Fibroblast of lung (primary cell): ENCODE measurements around the gene PKP3. TPM values are rescaled to one million over a fixed set of nuclear protein-coding genes. Genes with fewer than 3 reads are reported as not detected.

ENCODE experiments used
- DNase-seq, 2 donors: peaks; one replicate each; pipeline versions ENCODE4 v3.0.0 to v3.0.0-alpha.2; 2010; ENCODE audit warnings: low read depth in 2 of 2
- H2AFZ ChIP-seq: 2 replicates; pipeline ENCODE4 v1.5.1; 2012; ENCODE audit warnings: low read length, control low read depth, inconsistent platforms
- H3K27ac ChIP-seq: 2 replicates; pipeline ENCODE4 v1.5.1; 2011; ENCODE audit warnings: low read length, control low read depth; ENCODE audit not compliant: insufficient read depth
- H3K27me3 ChIP-seq: 2 replicates; pipeline ENCODE4 v1.5.1; 2011; ENCODE audit warnings: mild to moderate bottlenecking, low read length; ENCODE audit not compliant: control insufficient read depth, insufficient read depth
- H3K36me3 ChIP-seq: 2 replicates; pipeline ENCODE4 v1.5.1; 2011; ENCODE audit warnings: low read length; ENCODE audit not compliant: control insufficient read depth, insufficient read depth
- H3K4me1 ChIP-seq: 2 replicates; pipeline ENCODE4 v1.5.1; 2011; ENCODE audit warnings: low read length; ENCODE audit not compliant: control insufficient read depth, insufficient read depth; ENCODE audit errors: extremely low read depth
- H3K4me2 ChIP-seq: 2 replicates; pipeline ENCODE4 v1.5.1; 2011; ENCODE audit warnings: low read length, control low read depth; ENCODE audit not compliant: insufficient read depth; ENCODE audit errors: extremely low read depth
- H3K4me3 ChIP-seq, 4 experiments: fragments of 200-600 bp in 1 of 4; sonication (generic) in 1 of 4; replicated peaks in 1 of 4; 2 replicates each; pipeline ENCODE4 v1.5.1; 2011 to 2016; ENCODE audit warnings: low read length in 4 of 4, low read depth in 3 of 4, mild to moderate bottlenecking in 3 of 4, control low read depth in 2 of 4, inconsistent platforms in 1 of 4, mixed read lengths in 1 of 4; ENCODE audit not compliant: insufficient read depth in 1 of 4; ENCODE audit errors: control extremely low read depth in 1 of 4
- H3K79me2 ChIP-seq: 2 replicates; pipeline ENCODE4 v1.5.1; 2012; ENCODE audit warnings: mild to moderate bottlenecking, low read length, inconsistent platforms; ENCODE audit not compliant: control insufficient read depth, insufficient read depth
- H3K9ac ChIP-seq: 2 replicates; pipeline ENCODE4 v1.5.1; 2011; ENCODE audit warnings: mild to moderate bottlenecking, low read length, control low read depth; ENCODE audit not compliant: insufficient read depth
- H3K9me3 ChIP-seq: 2 replicates; pipeline ENCODE4 v1.5.1; 2012; ENCODE audit warnings: low read depth, low read length; ENCODE audit not compliant: control insufficient read depth, insufficient read depth
- H4K20me1 ChIP-seq: 2 replicates; pipeline ENCODE4 v1.5.1; 2011; ENCODE audit warnings: low read length; ENCODE audit not compliant: control insufficient read depth, insufficient read depth; ENCODE audit errors: extremely low read depth
- CTCF ChIP-seq, 2 donors: IDR thresholded peaks in 1 of 2; conservative IDR thresholded peaks in 1 of 2; 1 replicate in 1 of 2; 2 replicates in 1 of 2; pipeline ENCODE4 v1.5.1; 2011 to 2012; ENCODE audit warnings: low read length in 2 of 2, control low read depth in 1 of 2, inconsistent platforms in 1 of 2, low read depth in 1 of 2, mild to moderate bottlenecking in 1 of 2
- EZH2 ChIP-seq: IDR thresholded peaks from 2 replicates; pipeline ENCODE4 v1.5.1; 2012; ENCODE audit warnings: low read length, control low read depth, mild to moderate bottlenecking; ENCODE audit errors: missing control alignments
- polyA plus RNA-seq, 2 donors: library from polyadenylated mRNA; depleted of rRNA in 1 of 2; stranded (reverse) in 1 of 2; unstranded in 1 of 2; fragments of >200 nt; gene quantifications; 2 replicates each; pipeline ENCODE4 v1.2.1, GENCODE V29; 2011 to 2012; ENCODE audit warnings: missing spikeins in 1 of 2
- total RNA-seq: library from RNA; depleted of rRNA; stranded (reverse); fragments of >200 nt; gene quantifications from 2 replicates; pipeline ENCODE4 v1.2.1, GENCODE V29; 2014

PKP3 gene
- total and polyA plus RNA-seq, 2 donors (not counting 1 experiment from before 2014, with no cell fraction given): 0.17 to 0.83 TPM

DNA sequence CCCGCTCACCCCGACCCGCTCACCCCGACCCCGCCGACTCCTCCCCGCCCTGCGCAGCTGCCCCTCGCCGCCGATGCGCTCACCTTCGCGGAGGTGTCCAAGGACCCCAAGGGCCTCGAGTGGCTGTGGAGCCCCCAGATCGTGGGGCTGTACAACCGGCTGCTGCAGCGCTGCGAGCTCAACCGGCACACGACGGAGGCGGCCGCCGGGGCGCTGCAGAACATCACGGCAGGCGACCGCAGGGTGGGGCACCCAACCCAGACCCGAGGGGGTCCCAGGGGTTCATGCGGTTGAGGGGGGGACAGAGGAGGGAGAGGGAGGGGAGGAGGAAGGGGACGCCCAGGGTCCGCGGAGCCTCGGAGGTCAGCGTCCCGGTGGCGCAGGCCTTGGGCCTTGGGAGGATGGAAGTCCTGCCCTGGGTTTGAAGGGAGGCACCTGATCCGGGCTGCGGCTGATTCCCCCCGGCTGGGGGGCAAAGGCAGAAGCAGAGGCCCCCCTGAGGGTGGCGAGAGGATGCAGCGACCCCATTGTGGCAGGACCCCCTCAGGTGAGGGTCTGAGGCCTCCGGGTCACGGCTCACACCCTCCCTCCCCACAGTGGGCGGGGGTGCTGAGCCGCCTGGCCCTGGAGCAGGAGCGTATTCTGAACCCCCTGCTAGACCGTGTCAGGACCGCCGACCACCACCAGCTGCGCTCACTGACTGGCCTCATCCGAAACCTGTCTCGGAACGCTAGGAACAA is 9.2 kb downstream of the PKP3 start:
- no peak for TF ChIP-seq CTCF (conservative IDR thresholded peaks at IDR 0.05 in 1 of 2, IDR thresholded peaks at IDR 0.05 in 1 of 2; ENCODE audit: low read depth in 1 of 2, low read length in 2 of 2)
- no peak for TF ChIP-seq EZH2
- Histone ChIP-seq H3K4me3 (no peak overlapping the region), H3K4me2 (no peak overlapping the region), H3K9ac (no peak overlapping the region), H3K27me3 (no peaks in the 10 kb centered on the region), H3K79me2 (no peaks in the 10 kb centered on the region), H3K9me3 (no peaks in the 10 kb centered on the region), H4K20me1 (no peaks in the 10 kb centered on the region), H2AFZ (no peak overlapping the region), H3K27ac (no peak overlapping the region), H3K36me3 (no peaks in the 10 kb centered on the region), H3K4me1 (no peaks in the 10 kb centered on the region)
- DNase-seq: no peak

DNA sequence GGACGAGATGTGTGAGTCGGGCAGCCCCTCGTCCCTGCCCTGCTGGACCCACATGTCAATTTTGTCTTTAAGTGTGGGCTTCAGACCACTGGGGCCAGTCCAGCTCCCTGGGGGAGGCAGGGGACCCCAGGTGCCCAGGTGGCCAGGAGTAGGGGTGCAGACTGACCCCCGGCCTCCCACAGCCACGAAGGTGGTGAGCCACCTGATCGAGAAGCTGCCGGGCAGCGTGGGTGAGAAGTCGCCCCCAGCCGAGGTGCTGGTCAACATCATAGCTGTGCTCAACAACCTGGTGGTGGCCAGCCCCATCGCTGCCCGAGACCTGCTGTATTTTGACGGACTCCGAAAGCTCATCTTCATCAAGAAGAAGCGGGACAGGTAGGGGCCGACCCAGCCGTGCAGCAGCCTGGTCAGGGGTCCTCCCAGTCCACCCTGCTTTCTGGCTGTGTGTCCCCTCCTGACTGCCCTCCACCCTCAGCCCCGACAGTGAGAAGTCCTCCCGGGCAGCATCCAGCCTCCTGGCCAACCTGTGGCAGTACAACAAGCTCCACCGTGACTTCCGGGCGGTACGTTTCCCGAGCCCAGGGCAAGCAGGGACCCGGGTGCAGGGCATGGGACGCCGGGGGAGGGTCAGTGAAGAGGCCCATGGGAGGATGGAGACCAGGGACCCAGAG is 9.9 kb downstream of the PKP3 start:
- Histone ChIP-seq H3K4me2 (no peak overlapping the region), H3K36me3 (no peaks in the 10 kb centered on the region), H3K4me1 (no peaks in the 10 kb centered on the region), H4K20me1 (no peaks in the 10 kb centered on the region), H3K79me2 (no peaks in the 10 kb centered on the region), H3K27me3 (no peaks in the 10 kb centered on the region), H3K9ac (no peak overlapping the region), H2AFZ (no peak overlapping the region), H3K27ac (no peak overlapping the region), H3K4me3 (no peak overlapping the region), H3K9me3 (no peaks in the 10 kb centered on the region)
- TF ChIP-seq CTCF (conservative IDR thresholded peaks at IDR 0.05 in 1 of 2, IDR thresholded peaks at IDR 0.05 in 1 of 2; ENCODE audit: low read depth in 1 of 2, low read length in 2 of 2): no peak
- DNase-seq: no peak

- Histone ChIP-seq H3K9ac (no peak overlapping the region), H3K36me3 (no peaks in the 10 kb centered on the region), H3K79me2 (no peaks in the 10 kb centered on the region), H3K4me3 (no peak overlapping the region), H3K4me2 (no peak overlapping the region), H3K4me1 (no peaks in the 10 kb centered on the region), H3K9me3 (no peaks in the 10 kb centered on the region), H4K20me1 (no peaks in the 10 kb centered on the region), H3K27me3 (no peaks in the 10 kb centered on the region), H3K27ac (no peak overlapping the region), H2AFZ (no peak overlapping the region)
- TF ChIP-seq CTCF (conservative IDR thresholded peaks at IDR 0.05 in 1 of 2, IDR thresholded peaks at IDR 0.05 in 1 of 2; ENCODE audit: low read depth in 1 of 2, low read length in 2 of 2): no peak
- no peak for TF ChIP-seq EZH2
- DNase-seq: no peak
Observed at GRCh38 chr11:404551-405264, 10.7 kb downstream of the PKP3 start.
